ENCODE results near the gene MYOZ3.

MYOZ3 gene

DNA sequence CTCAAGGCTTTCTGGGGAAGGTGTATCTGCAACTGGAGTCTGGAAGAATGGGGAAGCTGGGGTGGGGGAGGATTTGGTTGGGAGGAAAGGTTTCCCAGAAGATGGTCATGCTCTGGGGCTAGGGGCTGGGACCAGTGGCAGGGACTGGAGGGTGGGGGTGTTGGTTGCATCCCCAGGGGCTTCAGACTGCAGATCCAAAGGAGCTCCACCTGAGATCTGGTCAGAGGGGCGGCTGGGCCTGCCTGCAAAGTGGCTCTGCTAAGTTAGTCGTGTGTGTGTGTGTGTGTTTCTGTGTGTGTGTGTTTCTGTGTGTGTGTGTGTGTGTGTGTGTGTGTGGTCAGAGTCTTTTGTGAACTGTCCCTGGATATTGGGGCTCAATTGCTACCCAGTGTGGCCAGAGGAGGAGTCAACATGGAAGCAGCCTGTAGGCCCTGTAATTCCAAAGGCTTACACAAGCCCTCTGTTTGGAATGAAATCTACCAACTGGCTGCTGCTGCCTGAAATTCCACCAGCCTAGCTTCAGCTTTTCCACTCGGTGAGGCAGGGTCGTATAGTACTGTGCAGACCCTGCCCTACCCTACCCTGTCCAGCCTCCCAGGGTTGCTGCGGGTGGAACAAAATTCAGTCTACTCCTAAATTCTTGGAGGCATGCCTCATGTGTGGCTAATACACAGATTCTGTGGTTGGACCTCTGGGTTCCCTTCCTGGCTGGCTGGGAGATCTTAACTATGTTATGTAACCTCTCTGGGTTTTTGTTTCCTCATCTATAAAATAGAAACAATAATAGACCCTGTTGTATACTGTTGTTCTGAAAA, 33.1 kb upstream of the MYOZ3 start:
- no peak for DNase-seq (ENCODE audit: low read depth in 2 of 2)

GRCh38 chr5:150628936-150629485, 32.0 kb upstream of the MYOZ3 start:
- no peak for DNase-seq (ENCODE audit: low read depth in 2 of 2)

DNA sequence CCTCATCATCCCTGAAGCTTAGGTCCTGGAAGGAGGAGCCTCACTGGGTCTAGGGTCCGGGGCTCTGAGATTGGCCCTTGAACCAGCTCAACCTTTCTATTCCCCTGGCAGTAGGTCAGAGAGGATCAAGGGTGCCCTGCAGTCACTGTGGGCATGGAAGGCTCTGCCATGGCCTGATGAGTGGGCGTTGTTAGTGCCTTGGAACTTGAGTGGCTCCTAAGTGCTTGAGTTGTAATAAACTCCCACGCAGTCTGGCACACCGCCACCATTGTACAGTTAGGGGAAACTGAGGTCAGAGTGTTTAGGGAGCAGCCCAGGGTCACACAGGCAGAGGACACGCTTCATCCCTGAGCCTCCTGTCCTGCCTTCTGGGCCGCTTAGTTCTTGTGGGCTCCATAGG, 31.0 kb upstream of the MYOZ3 start:
- no peak for DNase-seq (ENCODE audit: low read depth in 2 of 2)

DNA sequence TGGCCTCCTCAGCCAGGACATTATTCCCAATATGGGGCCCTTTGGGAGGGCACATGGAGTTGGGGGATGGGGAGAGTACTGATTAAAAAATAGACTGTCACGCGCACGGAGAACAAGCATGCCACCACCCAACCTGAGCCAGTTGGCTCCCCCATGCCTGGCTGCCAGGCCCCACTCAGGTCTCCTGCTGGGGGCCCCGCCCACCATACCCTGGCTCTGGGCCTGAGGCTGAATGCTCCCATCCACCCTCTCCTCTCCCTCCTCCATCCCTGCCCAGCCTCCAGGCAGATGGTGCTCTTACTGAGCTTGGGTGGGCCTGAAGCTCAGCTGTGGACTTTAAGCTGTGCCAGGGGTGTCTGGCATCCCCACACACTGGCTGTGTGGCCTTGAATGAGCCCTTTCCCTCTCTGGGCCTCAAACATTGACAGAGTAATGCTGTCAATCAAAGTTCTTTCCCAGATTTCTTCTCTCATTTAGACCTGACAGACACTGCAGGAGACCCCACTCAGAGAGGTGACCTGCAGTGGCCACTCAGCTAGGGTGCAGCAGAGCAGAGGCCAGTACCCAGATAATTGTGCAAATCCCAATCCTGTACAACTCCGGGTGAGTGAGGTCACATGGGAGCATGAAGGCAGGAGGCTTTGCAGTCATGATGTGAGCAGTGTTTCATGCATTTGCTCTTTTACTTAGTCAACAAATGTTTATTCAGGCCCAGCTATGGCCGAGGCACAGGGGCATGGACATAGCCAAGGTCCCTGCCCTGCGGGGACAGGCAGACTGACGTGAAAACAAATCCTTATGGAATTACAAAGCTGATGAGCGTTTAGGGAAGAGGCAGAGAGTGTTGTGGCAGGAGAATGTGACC, 30.4 kb upstream of the MYOZ3 start:
- DNase-seq (ENCODE audit: low read depth in 2 of 2): no peak

DNA sequence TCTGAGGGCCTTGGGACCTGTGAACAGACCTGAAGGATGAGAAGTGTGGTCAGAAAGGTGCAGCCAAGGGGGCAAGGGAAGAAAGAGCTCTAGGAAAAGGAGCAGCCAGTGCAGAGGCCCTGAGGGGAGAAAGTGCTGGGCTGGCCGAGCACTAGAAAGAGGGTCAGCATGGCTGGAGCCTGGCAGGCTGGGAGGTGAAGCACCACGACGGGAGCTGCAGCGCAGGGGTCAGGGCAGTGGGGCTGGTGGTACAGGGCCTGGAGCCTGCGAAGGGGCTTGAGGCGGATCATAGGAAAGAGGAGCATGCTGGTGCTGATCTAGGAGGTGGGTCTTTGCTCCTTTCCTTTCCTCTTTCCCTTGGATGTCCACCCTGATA, 29.7 kb upstream of the MYOZ3 start:
- DNase-seq (ENCODE audit: low read depth in 2 of 2): no peak

- no peak for DNase-seq (ENCODE audit: low read depth in 2 of 2)
These were observed 28.5 kb upstream of the MYOZ3 start for GRCh38 chr5:150632305-150633160.

- no peak for DNase-seq (ENCODE audit: low read depth in 2 of 2)
These were observed 27.6 kb upstream of the MYOZ3 start for GRCh38 chr5:150633429-150633828.

GRCh38 chr5:150636391-150637244, 24.4 kb upstream of the MYOZ3 start:
- DNase-seq (ENCODE audit: low read depth in 2 of 2): no peak

- DNase-seq (ENCODE audit: low read depth in 2 of 2): no peak
These were observed 23.6 kb upstream of the MYOZ3 start for GRCh38 chr5:150637245-150638052.

- no peak for DNase-seq (ENCODE audit: low read depth in 2 of 2)
These were observed 23.0 kb upstream of the MYOZ3 start for GRCh38 chr5:150638053-150638444.

- DNase-seq (ENCODE audit: low read depth in 2 of 2): no peak
These were observed 22.3 kb upstream of the MYOZ3 start for GRCh38 chr5:150638488-150639376.

DNA sequence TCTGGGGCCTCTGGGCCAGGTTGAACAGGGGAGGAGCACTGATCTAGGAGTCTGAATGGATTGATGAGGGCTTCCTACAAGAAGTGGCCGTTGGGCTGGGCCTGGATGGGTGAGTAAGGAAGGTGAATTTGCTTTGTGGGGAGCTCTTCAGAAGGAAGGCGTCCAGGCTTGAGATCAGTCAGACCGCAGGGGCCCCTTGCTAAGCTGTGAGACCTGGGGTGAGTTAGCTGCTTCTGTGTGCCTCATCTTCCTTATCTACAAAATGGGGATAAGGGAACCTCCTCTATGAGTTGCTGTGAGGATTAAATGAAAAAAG, 21.7 kb upstream of the MYOZ3 start:
- DNase-seq (ENCODE audit: low read depth in 2 of 2): no peak

DNA sequence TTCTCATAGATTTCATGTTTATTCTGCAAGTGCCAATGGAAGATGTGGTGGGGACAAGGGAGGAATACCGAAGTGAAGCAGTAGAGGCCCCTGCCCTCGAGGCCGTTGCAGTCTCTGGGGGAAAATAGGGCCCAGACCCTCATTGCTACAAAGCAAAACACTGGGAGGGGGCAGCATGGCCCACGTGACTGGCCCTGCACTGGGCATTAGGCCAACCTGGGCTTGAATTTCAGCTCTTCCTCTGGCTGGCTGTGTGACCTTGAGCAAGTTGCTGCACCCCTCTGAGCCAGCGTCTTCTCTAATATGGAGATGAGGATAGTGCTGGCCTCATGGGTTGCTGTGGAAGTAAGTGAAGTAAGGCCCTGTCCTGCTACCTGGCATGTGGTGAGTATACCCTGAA, 21.3 kb upstream of the MYOZ3 start:
- DNase-seq (ENCODE audit: low read depth in 2 of 2): no peak

DNA sequence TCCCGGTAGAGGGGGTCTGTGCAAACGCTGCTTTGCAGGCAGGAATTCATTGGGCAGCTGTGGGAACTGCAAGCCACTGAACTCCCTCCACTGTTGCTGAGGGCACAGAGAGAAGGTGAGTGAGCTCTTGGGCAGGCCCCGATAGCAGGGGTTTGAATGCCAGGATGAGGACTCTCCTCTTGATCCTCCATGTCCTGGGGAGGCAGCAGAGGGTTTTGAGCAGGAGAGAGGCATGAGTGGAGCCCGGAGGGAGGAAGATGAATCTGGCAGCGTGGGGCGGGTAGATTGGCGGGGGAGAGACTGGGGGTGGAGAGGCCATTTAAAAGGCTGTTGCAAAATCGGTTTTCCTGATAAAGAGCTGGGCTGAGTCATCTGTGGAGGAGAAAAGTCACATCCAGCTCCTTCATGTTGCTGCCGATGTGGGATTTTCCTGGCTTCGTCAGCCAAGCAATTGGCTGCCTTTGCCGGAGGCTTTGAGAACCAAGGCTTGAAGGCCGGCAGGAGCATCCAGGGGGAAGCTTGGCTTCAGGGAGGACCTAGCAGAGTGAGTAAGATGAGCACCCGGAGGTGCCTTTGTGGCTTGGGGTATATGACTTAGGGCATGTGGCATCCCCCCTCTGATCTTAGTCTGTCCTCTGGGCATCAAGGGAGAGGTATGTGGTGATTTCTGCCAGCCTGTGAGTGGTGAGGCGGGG, 20.6 kb upstream of the MYOZ3 start, which contains the start of gene SYNPO:
TSS of gene SYNPO (plus strand) at position 350 of the 695 bp plus-strand sequence. CDS start 7,616 bp downstream, outside the sequence.
- DNase-seq (ENCODE audit: low read depth in 2 of 2): no peak

DNA sequence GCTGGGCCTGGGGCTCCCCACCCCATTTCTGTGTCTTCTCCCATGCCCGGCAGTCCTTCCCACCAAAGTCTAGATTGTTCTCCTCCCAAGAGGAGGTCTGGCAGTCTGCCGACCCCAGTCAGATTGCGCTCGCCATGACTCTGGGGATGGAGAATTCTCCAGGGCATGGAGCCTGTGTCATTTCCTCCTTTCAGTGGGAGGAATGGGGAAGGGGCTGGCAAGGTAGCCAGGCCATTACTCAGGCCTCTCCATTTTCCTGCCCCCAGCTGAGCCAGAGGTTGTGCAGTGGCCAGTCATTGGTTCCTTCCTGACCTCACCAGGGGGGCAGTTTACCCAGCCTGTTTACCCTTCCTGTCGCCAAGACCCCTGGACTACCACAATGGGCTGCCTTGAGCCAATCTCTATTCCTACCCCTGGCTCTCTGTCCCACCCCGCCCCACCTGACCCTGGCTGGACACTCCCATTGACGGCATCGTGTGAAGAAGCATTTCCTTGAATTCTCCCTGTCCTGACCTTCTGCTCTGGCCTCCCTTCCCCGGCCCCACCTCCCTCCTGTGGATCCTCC, 20.0 kb upstream of the MYOZ3 start:
- no peak for DNase-seq (ENCODE audit: low read depth in 2 of 2)

DNA sequence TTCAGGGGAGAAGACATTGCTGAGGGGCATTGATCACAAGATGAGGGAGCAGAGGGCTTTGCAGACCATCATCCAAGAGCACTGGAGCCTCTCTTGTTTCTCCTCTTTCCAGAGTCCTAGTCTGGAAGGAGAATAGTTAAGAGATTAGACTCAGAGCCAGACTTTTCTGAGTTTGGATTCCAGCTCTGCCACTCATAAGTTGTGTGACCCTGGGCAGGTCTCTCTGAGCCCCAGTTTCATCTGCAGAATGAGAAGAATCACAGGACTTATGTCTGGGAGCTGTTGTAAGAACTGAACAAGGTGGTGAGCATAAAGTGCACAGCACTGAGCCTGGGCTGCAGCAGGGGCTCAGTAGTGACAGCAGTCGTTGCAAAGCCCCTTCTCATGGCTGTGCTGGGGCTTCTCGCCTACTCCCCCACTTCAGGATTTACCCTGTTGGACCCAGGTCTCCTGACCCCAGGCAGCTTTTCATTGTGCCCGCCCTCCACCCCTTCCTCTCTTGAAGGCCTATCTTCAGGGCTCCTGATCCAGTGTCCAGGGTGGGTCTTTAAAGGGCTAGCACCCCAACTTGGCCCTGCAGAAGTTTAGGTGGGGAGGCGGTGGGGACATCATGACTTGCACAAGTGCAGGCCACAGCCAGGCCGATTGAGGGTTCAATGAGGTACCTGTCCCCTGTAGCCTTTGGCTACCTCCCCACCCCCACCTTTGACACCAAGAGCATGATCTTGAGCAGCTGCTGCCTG, 19.1 kb upstream of the MYOZ3 start:
- DNase-seq (ENCODE audit: low read depth in 2 of 2): no peak

GRCh38 chr5:150642567-150642927, 18.5 kb upstream of the MYOZ3 start:
- DNase-seq (ENCODE audit: low read depth in 2 of 2): no peak

All from activated CD4-positive, alpha-beta T cell treated with anti-CD3 and anti-CD28 coated beads for 24 hours (primary cell).